Measurements from ENCODE around the gene ESRP2.

- TF ChIP-seq, protein P1, sequence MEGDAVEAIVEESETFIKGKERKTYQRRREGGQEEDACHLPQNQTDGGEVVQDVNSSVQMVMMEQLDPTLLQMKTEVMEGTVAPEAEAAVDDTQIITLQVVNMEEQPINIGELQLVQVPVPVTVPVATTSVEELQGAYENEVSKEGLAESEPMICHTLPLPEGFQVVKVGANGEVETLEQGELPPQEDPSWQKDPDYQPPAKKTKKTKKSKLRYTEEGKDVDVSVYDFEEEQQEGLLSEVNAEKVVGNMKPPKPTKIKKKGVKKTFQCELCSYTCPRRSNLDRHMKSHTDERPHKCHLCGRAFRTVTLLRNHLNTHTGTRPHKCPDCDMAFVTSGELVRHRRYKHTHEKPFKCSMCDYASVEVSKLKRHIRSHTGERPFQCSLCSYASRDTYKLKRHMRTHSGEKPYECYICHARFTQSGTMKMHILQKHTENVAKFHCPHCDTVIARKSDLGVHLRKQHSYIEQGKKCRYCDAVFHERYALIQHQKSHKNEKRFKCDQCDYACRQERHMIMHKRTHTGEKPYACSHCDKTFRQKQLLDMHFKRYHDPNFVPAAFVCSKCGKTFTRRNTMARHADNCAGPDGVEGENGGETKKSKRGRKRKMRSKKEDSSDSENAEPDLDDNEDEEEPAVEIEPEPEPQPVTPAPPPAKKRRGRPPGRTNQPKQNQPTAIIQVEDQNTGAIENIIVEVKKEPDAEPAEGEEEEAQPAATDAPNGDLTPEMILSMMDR (IDR thresholded peaks at IDR 0.05 in 4 of 5, conservative IDR thresholded peaks at IDR 0.05 in 1 of 5), result no peak
- no peak for TF ChIP-seq POLR2A (IDR thresholded peaks at IDR 0.05)
Observed at GRCh38 chr16:68284847-68285246, 48.9 kb upstream of the ESRP2 start.
